Midbrain (tissue), 1 donor: Measurements from ENCODE around the gene RGL3.
A peak's percentile ranks its signal among the peaks of the same experiment; 100 is the strongest.
"Not testable (repeated sequence)": the region's sequence is repeated elsewhere in the genome, so short reads cannot be mapped to it uniquely, and the experiment has no call there.

ENCODE experiments used
- DNase-seq: peaks from one replicate; lab custom pipeline; 2025; lab: John Stamatoyannopoulos, UW

The RGL3 gene

GRCh38 chr19:11450570-11451326 is 31.6 kb upstream of the RGL3 start:
- no peak for DNase-seq

GRCh38 chr19:11448923-11449554 is 29.9 kb upstream of the RGL3 start:
- DNase-seq, result no peak

- DNase-seq, result no peak
Measured at GRCh38 chr19:11448410-11448809, 29.3 kb upstream of the RGL3 start.

GRCh38 chr19:11447347-11448262 is 28.5 kb upstream of the RGL3 start:
- DNase-seq, result no peak

GRCh38 chr19:11446652-11447301 is 27.7 kb upstream of the RGL3 start:
- DNase-seq, result peak; percentile 89

GRCh38 chr19:11446271-11446651 is 27.1 kb upstream of the RGL3 start:
- no peak for DNase-seq

GRCh38 chr19:11445141-11445540 is 26.0 kb upstream of the RGL3 start:
- DNase-seq, result no peak

- DNase-seq, result no peak
Measured at GRCh38 chr19:11444059-11444458, 24.9 kb upstream of the RGL3 start.

GRCh38 chr19:11437955-11438354 is 18.8 kb upstream of the RGL3 start:
- no peak for DNase-seq

- no peak for DNase-seq
Measured at GRCh38 chr19:11435833-11436313, 16.8 kb upstream of the RGL3 start.

- DNase-seq, result peak; percentile 100
Measured at GRCh38 chr19:11435057-11435832, 16.1 kb upstream of the RGL3 start, which contains the start of the genes ODAD3 and PRKCSH. Gene ODAD3 (minus strand): TSS chr19:11435121. CDS start chr19:11435016, 105 bp downstream. Gene PRKCSH (plus strand): TSS chr19:11435635. CDS start chr19:11436118, 483 bp downstream.

- no peak for DNase-seq
Measured at GRCh38 chr19:11434703-11435056, 15.6 kb upstream of the RGL3 start.

- not testable (repeated sequence) for DNase-seq
Measured at GRCh38 chr19:11433526-11433925, 14.4 kb upstream of the RGL3 start.

- DNase-seq, result no peak
Measured at GRCh38 chr19:11426656-11427055, 7.5 kb upstream of the RGL3 start.

- DNase-seq, result no peak
Measured at GRCh38 chr19:11425719-11426457, 6.8 kb upstream of the RGL3 start.

GRCh38 chr19:11423791-11424181 is 4.7 kb upstream of the RGL3 start:
- no peak for DNase-seq

GRCh38 chr19:11423164-11423790 is 4.2 kb upstream of the RGL3 start:
- no peak for DNase-seq

GRCh38 chr19:11422163-11423065 is 3.3 kb upstream of the RGL3 start:
- DNase-seq, result no peak
